ENCODE measurements around the gene PRLH.

PRLH gene

DNA sequence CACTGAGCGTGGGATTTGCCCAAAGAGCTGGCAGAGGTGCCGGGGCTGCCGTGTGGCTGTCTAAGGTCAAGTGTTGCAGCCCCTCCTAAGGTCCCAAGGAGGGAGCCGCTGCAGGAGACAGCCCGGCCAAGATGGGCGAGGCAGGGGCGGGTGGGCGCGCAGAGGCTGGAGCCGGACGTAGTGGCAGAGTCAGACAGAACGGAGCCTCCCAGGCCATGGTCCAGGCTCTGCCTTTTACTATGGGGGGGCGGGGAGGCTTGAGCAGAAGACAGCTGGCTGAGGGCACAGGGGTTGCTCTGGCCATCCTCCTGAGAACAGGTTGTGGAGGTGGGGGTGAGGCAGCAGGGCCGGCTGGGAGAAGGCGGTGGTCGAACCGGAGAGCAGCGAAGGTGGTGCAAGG is 27.5 kb upstream of the PRLH start:
- TF ChIP-seq, protein P1, sequence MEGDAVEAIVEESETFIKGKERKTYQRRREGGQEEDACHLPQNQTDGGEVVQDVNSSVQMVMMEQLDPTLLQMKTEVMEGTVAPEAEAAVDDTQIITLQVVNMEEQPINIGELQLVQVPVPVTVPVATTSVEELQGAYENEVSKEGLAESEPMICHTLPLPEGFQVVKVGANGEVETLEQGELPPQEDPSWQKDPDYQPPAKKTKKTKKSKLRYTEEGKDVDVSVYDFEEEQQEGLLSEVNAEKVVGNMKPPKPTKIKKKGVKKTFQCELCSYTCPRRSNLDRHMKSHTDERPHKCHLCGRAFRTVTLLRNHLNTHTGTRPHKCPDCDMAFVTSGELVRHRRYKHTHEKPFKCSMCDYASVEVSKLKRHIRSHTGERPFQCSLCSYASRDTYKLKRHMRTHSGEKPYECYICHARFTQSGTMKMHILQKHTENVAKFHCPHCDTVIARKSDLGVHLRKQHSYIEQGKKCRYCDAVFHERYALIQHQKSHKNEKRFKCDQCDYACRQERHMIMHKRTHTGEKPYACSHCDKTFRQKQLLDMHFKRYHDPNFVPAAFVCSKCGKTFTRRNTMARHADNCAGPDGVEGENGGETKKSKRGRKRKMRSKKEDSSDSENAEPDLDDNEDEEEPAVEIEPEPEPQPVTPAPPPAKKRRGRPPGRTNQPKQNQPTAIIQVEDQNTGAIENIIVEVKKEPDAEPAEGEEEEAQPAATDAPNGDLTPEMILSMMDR (IDR thresholded peaks at IDR 0.05; ENCODE audit: borderline replicate concordance, control extremely low read depth, extremely low read depth, insufficient read depth, missing control alignments) = no peak
- in situ Hi-C loops (cut with MboI; ENCODE audit: low sequenced_read_pairs, unreplicated experiment) = no loop called here
- no peak for DNase-seq (ENCODE audit: low spot score)

DNA sequence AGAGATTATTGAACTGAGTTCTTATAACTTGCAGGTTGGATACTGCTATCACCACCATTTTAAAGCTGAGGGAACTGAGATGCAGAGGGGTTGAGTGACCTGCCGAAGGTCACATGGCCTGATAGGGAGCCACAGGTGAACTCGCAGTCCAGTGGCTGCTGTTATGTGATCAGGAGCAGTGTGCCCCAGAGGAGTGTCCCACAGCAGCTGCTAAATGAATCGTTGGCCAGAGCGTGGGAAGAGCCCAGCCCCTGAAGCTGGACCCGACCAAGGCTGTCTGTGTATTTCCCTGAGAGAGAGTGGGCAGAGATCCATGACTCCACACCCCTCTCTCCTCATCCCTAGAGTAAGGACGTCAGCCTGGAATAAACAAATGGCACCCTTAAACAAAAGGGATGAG is 26.7 kb upstream of the PRLH start:
- TF ChIP-seq, protein P1 (IDR thresholded peaks at IDR 0.05; ENCODE audit: borderline replicate concordance, control extremely low read depth, extremely low read depth, insufficient read depth, missing control alignments) = no peak
- no peak for DNase-seq (ENCODE audit: low spot score)
- in situ Hi-C loops (cut with MboI; ENCODE audit: low sequenced_read_pairs, unreplicated experiment) = no loop called here

DNA sequence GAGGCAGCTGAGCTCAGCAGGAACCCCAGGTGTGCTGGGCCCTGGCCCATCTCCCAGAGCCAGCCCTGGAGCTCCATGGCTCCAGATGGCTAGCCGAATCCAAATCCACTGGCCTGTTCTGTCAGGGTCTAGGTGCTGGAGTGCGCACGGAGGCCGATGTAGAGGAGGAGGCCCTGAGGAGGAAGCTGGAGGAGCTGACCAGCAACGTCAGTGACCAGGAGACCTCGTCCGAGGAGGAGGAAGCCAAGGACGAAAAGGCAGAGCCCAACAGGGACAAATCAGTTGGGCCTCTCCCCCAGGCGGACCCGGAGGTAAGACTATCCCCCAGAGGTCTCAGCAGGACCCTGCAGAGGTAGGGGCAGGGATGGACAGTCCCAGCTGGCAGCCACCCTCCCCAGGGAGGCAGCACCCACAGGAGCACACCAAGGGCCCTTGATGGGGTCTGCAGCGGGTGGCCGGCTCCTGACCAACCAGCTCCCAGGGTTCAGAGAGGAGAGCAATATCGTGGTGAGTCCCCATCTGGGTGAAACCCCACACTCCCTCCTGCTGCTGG is 26.1 kb upstream of the PRLH start:
- DNase-seq (ENCODE audit: low spot score) = no peak
- in situ Hi-C loops (cut with MboI; ENCODE audit: low sequenced_read_pairs, unreplicated experiment) = no loop called here
- TF ChIP-seq, protein P1 (IDR thresholded peaks at IDR 0.05; ENCODE audit: borderline replicate concordance, control extremely low read depth, extremely low read depth, insufficient read depth, missing control alignments) = no peak

DNA sequence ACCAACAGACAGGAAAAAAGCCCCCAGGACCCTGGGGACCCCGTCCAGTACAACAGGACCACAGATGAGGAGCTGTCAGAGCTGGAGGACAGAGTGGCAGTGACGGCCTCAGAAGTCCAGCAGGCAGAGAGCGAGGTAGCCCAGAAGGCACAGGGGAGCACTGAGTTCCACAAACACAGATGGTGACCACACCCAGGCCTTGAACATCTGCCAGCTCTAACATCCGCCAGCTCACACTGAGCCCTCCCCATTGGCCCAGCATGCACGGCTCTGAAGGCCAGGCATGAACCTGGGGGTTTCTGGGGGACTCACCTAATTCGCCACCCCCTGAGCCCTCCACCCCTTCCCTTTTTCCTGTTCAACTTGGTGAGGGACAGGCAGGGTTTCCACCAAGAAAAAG is 25.6 kb upstream of the PRLH start:
- TF ChIP-seq, protein P1 (IDR thresholded peaks at IDR 0.05; ENCODE audit: borderline replicate concordance, control extremely low read depth, extremely low read depth, insufficient read depth, missing control alignments) = no peak
- no peak for DNase-seq (ENCODE audit: low spot score)
- in situ Hi-C loops (cut with MboI; ENCODE audit: low sequenced_read_pairs, unreplicated experiment) = no loop called here

DNA sequence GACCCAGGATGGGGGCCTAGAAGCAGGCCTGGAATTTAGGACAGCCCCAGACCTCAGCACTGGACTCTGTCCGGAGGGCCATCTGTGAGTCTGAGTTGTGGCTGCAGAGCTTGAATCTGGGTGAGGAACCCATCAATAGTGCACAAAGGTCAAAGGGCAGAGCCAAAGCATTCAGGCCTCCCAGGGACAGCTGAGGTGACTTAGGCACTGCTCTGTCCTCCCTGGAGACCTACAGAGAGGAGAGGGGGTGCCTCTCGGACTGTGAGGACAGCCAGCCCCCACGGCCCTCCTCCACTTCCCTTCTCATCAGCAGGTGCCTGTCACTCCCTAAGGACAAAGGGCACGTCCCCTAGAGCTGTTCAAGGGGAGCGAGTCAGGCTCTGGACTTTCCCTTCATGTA is 25.1 kb upstream of the PRLH start:
- in situ Hi-C loops (cut with MboI; ENCODE audit: low sequenced_read_pairs, unreplicated experiment) = no loop called here
- TF ChIP-seq, protein P1 (IDR thresholded peaks at IDR 0.05; ENCODE audit: borderline replicate concordance, control extremely low read depth, extremely low read depth, insufficient read depth, missing control alignments) = no peak
- no peak for DNase-seq (ENCODE audit: low spot score)

DNA sequence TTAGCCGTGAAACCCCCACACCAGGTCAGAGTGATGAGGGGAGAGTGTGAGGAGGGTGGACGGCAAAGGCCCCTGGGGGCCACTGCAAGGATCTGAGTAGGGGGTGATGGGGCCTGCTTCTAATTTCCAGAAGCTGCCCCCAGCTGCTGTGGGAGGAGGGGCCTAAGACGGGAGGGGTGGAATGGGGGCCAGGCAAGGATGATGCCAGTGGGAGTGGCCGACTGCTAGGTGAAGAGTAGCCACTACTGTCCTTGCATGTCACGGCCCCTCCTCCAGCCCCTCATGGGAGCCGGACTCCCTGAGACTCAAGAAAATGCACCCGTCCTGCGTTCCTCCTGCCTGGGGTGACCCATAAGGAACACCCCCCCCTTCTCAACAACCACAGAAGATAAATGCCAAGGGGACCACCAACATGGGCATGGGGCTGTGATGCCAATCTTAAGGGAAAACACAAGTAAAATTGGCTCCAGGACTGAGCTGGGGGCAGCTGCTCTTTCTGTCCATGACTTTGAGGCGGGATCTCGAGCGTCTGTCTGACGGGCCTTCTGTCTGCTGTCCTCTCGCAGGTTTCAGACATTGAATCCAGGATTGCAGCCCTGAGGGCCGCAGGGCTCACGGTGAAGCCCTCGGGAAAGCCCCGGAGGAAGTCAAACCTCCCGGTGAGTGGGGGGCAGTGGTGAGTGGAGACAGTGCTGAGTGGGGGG is 24.2 kb upstream of the PRLH start:
- no peak for DNase-seq (ENCODE audit: low spot score)
- TF ChIP-seq, protein P1 (IDR thresholded peaks at IDR 0.05; ENCODE audit: borderline replicate concordance, control extremely low read depth, extremely low read depth, insufficient read depth, missing control alignments) = no peak
- in situ Hi-C loops (cut with MboI; ENCODE audit: low sequenced_read_pairs, unreplicated experiment) = no loop called here

All from GM13976 (cell line).